ENCODE results near the gene TRAPPC11.
A peak's percentile ranks its signal among the peaks of the same experiment; 100 is the strongest.
"Not testable (repeated sequence)": the region's sequence is repeated elsewhere in the genome, so short reads cannot be mapped to it uniquely, and the experiment has no call there.

TRAPPC11 gene

DNA sequence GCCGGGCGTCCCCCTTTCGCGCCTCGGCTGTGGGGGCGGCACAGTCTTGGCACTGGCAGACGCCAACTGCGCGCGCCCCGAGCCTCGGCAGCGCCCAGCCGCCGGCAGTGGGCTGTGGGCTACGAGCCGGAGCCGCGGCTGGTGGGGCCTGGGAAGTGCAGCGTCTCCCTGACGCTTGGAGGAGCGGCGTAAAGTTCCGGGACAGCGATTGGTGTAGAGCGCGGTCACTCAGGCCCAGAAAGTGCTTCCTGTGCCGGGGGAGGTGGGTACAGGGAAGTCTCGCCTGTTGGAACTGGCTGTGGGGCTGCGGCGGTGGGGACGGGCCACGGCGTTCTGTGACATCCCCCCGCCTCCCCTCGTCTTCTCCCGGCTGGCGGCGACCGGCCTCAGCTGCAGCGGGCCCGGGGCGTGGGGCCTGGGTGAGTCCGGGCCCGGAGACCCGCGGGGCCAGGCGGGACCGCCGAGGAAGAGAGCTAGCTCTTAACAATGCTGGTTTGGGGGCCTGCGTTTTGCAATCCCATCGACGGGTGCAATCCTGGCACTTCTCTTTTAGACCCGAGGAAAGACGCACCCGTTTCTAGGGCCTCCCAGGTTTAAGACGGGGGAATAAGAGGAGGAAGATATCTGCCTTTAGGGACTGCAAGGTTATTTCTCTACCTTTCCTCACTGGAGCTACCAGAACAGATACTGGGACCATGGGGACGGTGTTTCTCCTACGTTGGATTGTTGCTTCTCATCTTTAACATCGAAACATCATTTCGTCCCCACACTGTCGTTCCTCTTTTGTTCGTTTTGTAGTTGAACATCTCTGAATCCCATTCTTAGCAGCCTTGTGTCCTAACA, at the start of gene TRAPPC11, which contains the start of gene RWDD4:
Gene TRAPPC11 (plus strand): TSS at position 265 of the 843 bp plus-strand sequence. CDS start 4,575 bp downstream, outside the sequence.
Gene RWDD4 (minus strand): TSS at position 157 of the 843 bp plus-strand sequence. CDS start 233 bp downstream, outside the sequence.
- DNase-seq (ENCODE audit: low read depth), result peak; percentile 96

DNA sequence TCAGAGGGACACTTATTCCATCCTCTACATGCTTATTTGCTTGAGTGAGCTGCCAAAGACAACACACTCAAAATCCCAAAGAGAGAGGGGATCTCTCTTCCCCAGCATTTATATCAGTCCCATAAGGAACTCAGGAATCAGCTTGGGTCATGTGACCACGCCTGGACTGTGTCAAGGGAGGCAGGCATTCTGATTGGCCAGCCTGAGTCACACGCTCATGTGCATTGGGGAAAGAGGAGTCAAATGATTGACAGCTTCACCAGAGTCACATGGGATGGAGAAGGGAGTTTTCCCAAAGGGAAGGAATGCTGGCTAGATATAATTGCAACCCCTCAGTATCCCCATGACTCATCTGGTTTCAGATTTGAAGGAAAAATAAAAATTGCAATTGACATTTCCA, 49.1 kb upstream of the TRAPPC11 start:
- no peak for DNase-seq (ENCODE audit: low read depth)

DNA sequence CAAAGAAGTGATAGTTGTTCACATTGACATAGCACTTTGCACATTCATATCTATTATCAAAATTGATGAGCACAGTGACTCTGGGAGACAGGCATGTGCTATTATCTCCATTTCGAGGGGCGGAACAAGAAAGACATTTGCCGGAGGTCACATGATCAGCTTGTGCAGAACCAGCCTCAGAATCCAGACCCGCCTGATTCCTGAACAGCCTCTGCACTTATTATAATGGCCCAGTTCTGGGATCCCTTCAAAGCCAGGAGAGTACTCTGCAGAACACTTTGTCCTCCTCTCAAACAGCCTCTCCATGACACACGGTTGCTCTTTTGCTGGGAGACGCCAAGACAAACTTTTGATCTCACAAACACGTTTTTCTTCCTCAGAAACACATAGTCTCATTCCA, 48.5 kb upstream of the TRAPPC11 start:
- DNase-seq (ENCODE audit: low read depth), result no peak

DNA sequence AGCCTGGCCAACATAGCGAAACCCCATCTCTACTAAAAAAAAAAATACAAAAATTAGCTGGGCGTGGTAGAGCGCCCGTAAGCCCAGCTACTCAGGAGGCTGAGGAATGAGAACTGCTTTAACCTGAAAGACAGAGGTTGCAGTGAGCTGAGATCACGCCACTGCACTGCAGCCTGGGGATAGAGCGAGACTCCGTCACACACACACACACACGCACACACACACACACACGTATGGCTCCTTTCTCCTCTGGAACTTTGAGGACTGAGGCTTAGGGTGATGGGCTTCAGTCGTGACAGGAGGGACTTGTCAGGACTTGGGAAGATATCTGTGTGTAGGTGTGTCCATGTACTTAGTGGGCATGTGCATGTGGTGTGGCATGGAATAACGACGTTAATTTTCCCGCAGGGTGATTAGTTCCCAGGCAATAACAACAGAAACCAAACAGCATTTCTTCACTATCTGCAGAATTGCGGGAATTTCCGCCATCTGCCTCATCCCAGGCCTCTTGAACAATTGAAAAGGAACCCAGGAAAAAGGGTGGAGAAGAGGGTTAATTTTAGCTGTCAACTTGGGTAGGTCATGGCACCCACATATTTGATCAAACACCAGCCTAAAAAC, 47.8 kb upstream of the TRAPPC11 start:
- no peak for DNase-seq (ENCODE audit: low read depth)

DNA sequence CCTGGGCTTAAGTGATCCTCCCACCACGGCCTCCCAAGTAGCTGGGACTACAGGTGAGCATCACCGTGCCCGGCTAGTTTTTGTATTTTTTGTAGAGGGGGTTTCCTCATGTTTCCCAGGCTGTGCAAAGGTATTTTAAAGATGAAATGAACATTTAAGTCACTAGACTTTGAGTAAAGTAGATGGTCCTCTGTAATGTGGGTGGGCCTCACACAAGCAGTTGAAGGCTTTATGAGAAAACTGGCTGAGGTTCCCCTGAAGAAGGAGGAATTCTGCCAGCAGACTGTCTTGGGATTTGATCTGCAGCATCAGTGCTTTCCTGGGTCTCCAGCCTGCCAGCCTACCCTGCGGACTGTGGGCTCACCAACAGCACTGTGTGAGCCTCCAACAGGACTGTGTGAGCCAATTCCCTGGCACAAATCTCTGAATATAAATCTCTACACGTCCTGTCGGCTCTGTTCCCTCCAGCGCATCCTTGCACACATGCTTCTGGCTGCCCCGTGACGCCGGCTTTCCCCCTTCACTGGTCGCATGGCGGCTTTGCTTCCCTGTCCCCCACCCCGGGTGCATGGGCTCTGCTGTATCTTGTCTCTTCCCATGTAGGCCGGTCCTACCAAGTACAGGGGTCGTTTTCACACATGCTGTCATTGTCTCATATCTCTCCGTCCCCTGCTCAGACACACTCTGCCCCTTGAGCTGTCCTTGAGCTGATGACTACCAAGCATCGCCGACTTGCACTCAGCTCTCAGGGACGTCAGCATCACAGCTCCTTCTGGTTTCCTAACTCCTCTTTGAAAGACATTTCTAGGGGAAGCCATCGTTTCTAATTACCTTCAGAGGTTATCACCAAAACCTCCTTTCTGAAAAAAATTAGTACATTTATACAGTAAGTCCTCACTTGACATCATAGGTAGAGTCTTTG, 46.5 kb upstream of the TRAPPC11 start:
- no peak for DNase-seq (ENCODE audit: low read depth)

DNA sequence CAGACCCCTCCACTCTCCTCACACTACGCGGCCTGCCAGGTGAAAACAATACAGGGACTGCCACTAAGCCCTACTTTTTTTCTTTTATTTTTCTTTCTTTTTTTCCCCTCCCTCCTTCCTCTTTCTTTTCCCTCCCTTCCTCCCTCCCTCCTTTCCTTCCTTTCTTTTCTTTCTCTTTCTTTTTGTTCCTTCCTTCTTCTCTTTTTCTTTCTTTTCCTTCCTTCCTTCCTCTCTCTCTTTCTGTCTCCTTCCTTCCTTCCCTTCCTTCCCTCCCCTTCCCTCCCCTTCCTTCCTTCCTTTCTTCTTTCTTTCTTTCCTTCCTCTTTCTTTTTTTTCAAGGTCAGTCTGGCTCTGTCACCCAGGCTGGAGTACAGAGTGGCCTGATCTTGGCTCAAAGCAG, 42.0 kb upstream of the TRAPPC11 start:
- DNase-seq (ENCODE audit: low read depth), result no peak

DNA sequence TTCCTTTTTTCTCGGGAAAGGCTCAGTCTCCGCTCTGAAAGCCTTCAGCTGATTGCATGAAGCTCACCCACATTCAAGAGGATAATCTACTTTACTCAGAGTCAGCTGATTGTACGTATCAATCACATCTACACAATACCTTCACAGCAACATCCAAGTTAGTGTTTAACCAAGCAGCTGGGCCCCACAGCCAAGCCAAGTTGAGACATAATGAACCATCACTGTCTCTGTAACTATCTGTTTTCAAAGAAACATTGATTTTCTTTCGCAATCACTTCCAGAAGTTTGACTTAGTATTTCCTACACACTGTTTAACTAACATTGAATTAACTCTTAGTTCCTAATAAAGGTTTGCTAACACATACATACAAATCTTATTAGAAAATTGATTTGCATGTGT, 40.4 kb upstream of the TRAPPC11 start:
- no peak for DNase-seq (ENCODE audit: low read depth)

DNA sequence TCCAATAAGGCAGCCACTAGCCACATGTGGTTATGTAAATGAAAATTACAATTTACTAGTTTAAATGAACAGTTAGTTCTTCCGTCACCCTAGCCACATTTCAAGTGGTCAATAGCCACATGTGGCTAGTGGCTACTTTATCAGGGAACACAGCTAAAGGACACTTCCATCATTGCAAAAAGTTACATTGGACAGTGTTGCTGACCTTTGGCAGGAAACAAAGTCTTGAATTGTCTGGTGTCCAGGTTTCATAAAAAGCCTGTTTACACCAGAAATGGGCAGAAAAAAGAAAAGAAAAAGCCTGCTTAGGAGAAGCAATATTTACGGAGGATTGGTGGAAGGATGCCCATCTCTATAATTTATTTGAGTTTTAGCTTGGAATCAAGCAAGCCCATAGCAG, 38.7 kb upstream of the TRAPPC11 start:
- DNase-seq (ENCODE audit: low read depth), result no peak

DNA sequence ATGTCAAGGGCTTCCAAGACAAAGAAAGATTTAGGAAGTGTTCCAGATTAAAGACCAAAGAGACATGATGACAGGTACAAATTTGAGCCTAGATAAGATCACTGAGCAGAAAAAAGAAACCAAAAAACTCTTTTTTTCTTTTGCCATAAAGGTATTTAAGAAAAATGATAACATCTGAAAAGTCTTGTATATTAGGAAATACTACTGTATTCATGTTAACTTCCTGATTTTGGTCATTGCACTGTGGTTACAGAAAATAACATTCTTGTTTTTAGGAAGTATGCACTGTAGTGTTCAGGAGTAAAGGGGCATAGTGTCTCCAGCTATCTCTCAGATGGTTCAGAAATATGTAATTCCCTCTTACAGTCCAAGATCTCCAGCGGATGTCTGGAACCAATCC, 37.2 kb upstream of the TRAPPC11 start:
- DNase-seq (ENCODE audit: low read depth), result no peak

DNA sequence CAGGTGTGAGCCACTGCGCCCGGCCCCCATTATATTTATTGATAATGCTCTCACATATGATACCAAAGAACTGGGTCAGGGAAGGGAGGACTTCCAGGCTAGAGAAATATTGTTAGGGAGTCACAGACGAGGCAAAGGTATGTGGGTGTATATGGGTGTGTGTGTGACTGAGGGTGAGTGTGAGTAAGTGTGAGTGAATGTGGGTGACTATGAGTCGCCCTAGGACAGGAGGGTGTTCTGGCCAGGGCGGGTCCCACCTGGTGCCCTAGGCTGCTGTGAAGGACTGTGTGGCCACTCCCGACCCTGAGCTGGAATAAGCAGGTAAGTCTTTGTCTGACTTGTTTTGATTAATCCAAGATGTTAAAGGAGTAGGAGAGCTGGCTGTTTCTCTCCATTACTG, 34.5 kb upstream of the TRAPPC11 start:
- DNase-seq (ENCODE audit: low read depth), result no peak

DNA sequence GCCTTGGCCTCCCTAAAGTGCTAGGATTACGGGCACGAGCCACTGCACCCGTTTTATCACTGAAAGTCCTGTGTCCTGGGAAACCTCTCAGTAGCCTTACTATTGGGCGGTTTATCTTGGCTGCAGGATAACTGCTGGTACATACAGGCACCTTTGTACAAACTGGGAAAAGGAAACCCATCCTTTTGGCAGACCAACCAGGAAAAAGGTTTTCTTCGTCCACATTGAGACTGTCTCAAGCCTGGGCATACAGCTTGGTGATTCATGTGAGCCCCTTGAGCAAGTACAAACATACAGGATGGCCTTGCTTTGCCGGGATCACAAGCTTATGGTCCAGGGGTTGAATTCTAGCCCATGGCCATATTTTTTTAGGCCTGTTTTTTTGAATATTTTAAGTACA, 32.9 kb upstream of the TRAPPC11 start:
- DNase-seq (ENCODE audit: low read depth), result no peak

DNA sequence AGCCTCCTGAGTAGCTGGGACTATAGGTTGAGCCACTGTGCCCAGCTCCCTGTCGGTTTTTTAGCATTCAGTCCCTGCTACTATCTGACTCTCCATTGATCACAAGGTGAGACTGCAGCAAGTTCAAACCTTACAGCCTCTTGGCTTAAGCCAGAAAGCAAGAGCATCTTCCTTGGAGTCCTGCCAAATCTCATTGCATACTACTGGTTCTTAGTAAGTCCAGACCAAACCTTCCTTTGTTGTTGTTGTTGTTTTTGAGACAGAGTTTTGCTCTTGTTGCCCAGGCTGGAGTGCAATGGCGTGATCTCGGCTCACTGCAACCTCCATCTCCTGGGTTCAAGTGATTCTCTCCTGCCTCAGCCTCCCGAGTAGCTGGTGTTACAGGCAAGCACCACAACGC, 31.8 kb upstream of the TRAPPC11 start:
- DNase-seq (ENCODE audit: low read depth), result not testable (repeated sequence)

DNA sequence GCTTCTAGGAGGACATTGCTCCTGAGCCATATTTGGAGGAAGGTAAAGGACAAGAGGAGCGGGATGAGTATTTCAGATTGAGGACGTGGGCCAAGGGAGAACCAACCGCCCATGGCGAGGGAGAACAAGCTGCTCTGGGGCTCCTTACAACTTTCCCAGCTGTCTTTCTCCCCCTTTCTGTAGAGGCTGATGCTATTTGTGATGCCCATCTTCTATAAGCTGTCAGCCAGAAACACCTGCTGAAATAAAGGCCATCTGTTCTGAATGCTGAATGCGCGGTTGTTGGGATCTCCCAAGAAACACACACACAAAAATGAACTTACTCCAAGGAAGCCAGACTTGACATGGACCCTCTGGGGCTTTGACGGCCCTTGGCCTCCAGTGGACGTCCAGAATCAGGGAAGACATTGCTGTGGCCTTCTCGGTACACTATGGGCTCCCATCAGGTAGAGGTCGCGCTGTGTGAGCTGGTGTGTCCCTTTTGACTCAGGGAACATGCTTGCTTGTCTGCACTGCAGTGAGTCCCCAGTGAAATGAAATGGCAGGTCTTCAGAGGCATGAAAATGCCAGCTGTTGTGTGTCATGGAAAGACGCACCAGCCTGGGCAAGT, 31.0 kb upstream of the TRAPPC11 start:
- no peak for DNase-seq (ENCODE audit: low read depth)

DNA sequence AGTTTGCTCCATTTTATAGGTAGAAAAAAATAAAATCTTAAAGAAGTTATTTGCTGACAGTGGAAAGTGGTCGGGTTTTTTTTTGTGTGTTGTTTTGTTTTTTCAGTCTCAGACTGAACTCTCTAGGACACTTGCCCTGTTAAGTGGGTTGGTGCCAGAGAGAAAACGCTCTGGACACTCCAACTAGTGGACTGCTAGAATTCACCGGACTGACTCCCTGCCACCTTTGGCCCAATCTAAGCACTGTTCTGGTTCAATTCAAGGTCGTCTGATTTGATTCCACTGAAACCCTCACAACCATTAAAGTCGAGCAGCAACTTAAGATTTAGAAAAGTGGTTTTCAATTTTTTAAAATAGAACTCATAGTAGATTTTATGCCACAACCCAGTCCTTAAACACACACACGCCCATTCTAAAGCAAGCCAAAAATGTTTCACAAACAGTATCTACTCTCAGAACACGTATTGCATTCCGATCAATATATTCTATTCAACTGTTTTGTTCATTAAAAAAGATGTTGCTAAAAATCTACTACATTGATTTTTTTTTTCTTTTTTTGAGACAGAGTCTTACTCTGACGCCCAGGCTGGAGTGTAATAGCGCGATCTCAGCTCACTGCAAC, 27.4 kb upstream of the TRAPPC11 start:
- DNase-seq (ENCODE audit: low read depth), result no peak

DNA sequence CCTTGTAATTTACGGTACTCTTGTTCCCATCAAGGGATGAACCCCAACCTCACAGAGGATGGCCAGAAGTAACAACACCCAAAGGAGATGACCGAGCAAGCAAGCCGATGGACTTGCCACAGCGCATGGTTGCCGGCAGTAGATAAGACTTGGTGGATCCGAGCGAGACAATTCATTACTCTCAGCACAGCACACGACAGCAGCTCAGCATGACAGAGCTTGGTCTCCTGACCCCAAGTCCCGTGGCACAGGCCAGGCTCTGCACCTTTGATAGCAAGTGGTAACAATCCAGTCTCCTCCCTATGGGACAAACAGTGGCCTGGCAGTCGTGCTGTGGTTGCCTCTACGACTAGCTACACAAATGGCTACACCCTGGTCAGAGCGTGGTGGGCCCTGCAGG, 26.4 kb upstream of the TRAPPC11 start:
- no peak for DNase-seq (ENCODE audit: low read depth)

DNA sequence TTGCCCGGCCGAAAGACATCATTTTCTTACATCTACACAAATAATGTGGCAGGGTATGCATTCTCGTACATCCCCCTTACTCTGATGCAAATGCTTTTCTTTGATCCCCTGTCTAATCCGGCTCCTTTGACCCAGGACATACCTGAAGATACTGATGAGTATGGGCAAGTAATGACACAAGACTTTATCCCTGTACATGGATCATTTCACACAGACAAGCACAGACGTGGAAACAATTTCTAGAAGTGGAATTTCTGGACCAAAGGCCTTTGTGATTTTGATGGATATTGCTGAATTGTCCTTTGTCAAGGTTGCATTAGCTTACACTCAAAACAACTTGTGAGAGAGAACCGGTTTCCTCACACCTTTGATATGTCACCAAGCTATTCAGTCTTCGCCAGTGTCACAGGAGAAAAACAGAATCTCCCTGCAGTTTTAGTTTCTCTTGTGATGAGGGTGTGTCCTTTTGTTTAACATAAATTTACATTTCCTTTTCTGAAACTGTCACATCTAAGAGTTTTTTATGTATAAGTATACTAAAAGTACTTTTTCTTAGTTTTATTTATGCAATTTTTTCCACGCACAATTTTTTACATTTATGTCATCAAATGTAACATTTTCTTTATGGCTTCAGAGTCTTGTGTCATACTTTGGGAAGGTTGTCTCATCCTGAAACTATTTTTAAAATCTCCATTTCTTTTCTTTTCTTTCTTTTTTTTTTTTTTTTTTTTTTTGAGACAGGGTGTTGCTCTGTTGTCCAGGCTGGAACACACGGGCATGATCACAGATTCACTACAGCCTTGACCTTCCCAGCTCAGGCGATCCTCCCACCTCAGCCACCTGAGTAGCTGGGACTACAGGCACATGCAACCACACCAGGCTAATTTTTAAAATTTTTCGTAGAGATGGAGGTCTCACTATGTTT, 25.4 kb upstream of the TRAPPC11 start:
- no peak for DNase-seq (ENCODE audit: low read depth)

DNA sequence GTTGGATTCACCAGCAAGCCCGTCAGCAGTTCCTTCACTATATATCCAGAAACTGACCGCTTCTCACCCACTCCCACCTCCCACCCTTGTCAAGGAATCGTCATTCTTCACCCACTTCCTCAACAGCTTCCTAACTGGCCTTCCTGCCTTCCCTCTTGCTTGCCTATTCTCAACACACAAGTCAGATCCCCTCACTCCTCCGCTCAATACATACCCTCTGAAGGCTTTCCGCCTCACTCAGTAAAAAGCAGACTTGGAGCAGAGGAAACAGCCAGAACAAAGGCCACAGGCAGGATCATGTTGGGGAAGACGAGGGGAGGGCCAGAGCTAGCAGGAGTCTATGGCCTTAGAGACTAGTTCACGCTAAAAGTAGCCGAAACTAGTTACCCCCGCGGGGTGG, 23.8 kb upstream of the TRAPPC11 start:
- DNase-seq (ENCODE audit: low read depth), result no peak

DNA sequence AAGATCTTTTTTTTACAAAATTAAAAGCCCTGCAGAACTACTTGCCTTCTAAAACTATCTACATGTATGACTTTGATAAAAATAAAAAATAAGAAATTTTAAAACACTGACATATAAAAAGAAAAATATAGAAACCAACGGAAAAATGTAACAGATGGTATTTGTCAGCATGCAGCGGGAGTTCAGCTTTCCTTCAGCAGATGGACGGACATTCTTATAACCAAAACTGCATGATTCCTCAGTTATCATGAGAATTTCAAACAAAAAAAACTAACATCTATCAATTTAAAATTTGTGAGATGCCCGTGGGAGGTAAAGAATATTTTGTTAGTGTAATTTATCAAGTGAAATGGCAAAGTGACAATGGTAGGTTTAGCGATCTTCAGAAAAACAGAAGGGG, 23.4 kb upstream of the TRAPPC11 start:
- DNase-seq (ENCODE audit: low read depth), result no peak

DNA sequence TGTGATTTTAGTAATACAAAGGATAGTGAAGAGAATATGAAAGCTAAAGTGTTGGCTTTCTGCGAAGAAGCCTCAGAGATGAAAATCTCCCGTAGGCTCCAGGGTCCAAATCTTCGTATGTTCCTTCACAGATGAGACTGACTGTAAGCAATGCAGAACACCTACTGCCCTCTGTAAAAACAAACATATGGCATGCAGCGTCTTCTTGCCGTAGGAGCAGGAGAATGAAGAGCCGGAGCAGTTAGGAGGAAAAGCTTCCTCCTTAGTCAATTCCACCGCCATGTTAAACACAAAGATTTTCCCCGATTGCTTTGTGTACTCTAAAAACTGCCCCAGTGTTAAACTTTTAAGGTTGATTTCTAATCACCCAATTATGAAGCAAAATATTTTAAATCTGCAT, 22.6 kb upstream of the TRAPPC11 start:
- DNase-seq (ENCODE audit: low read depth), result no peak

DNA sequence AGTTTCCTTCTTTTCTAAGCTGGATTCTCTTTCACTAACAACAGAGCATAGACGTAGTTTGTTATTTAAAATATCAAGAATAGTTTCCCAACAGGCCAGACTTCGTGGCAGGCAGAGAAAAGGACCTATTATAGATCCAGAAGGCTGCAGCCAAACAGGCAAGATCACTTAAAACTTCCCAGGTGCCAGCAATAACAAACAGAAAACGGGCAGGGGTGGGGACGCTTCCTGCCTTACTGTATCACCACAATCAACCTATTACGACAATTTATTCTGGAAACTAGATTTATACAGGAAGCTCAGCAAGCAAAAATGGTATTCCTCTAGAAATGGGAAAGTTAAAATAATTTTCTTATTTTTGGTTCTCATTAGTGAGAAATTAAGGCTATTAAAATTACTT, 22.2 kb upstream of the TRAPPC11 start:
- no peak for DNase-seq (ENCODE audit: low read depth)
